ENCODE results near the gene PDLIM7.

Gene PDLIM7

GRCh38 chr5:177443144-177443983 lies 54.0 kb downstream of the PDLIM7 start:
- DNase-seq (ENCODE audit: low spot score): no peak

DNA sequence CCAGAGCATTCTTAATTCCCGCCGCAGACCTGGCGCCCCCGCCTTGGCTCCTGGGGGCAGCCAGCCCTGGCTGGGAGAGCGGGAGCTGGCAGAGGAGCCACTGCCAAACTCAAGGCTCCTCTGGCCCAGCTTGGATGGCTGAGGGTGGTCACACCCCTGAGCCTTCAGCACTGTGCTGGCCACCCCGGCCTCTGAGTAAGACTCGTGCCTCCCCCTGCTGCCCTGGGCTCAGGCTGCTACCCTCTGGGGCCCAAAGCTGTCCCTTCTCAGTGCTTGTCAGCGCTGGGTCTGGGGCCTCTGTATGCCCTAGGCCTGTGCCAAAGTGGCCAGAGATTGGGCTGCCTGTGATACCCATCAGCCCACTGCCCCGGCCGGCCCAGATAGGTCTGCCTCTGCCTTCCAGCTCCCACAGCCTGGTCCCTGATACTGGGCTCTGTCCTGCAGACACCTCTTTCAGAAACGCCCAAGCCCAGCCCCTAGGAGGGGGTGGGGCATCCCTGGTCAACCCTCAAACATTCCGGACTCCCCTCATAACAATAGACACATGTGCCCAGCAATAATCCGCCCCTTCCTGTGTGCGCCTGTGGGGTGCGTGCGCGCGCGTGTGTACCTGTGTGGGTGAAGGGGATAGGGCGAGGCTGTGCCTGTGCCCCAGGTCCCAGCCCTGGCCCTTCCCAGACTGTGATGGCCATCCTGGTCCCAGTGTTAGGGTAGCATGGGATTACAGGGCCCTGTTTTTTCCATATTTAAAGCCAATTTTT lies 55.2 kb downstream of the PDLIM7 start:
- DNase-seq (ENCODE audit: low spot score): no peak

DNA sequence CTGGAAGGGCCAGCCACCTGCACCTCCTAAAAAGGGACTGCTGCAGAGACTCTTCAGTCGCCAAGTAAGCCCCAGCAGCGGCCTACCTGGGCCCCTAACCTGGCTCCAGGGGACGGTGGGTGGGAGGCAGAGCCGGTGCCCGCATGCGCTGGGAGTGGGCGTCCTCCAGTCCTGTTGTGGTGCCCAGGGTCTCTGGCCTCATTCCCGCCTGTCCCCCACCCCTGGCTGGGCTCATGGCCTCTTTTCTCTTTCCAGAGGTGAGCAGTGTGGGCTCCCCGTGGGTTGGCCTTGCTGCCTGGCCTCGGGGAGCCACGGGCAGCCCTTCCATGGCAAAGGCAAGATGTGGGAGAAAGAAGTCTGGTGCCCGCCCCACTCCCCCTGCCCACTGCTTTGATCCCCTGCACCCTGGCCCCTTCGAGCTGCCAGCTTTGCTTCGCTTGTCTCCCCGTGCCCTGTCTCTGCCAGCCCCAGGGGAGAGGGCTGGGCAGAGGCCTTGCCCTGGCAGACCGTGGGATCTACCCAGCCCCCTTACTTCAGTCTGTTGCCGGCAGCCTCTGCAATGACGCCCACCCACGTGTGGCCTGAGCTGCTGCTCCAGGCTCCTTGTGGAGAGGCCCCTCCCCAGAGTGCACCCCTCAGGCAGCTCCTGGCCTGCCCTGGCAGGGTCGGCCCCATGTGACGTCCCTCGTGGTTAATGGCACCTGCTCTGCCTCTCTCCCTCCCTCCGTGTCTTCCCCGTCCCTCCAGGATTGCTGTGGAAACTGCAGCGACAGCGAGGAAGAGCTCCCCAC lies 56.2 kb downstream of the PDLIM7 start:
- DNase-seq (ENCODE audit: low spot score): no peak

- DNase-seq (ENCODE audit: low spot score): no peak
These were observed 57.0 kb downstream of the PDLIM7 start for GRCh38 chr5:177440211-177440989.

DNA sequence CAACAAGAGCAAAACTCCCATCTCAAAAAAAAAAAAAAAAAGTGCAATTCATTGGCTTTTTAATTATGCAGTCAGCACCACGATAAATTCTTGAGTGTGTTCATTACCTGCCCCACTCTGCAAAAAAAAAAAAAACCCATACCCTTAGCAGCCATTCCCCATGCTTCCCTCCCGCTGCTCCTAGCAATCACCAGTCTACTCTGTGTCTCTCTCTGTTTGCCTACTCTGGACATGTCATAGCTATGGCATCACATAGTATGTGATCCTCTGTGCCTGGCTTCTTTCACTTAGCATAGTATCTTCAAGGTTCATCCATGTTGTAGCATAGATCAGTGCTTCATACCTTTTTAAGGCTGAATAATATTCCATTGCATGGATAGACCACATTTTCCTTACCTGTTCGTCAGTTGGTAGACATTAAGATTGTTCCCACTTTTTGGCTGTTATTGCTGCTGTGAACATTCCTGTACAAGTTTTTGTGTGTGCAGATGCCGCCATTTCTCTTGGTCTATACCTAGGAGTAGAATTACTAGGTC lies 57.8 kb downstream of the PDLIM7 start:
- no peak for DNase-seq (ENCODE audit: low spot score)

GRCh38 chr5:177438468-177438867 lies 58.9 kb downstream of the PDLIM7 start:
- no peak for DNase-seq (ENCODE audit: low spot score)

DNA sequence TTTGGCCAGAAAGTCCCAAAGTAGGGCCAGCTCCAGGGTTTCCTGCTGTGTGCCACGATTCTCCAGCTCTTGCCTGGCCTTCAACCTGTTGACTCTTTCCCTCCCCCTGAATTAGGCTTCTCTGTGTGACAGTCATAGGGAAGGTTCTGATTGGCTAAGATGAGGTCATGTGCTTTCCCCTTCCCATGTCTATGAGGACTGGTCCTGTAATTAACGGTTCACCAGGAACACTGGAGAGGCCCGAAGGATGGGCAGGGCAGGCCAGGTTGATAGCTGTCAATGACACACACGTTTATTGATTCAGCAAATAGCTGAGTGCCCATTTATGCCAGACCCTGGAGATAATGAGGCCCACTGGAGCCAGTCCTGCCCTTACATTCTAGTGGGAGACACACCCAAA lies 59.8 kb downstream of the PDLIM7 start:
- no peak for DNase-seq (ENCODE audit: low spot score)

DNA sequence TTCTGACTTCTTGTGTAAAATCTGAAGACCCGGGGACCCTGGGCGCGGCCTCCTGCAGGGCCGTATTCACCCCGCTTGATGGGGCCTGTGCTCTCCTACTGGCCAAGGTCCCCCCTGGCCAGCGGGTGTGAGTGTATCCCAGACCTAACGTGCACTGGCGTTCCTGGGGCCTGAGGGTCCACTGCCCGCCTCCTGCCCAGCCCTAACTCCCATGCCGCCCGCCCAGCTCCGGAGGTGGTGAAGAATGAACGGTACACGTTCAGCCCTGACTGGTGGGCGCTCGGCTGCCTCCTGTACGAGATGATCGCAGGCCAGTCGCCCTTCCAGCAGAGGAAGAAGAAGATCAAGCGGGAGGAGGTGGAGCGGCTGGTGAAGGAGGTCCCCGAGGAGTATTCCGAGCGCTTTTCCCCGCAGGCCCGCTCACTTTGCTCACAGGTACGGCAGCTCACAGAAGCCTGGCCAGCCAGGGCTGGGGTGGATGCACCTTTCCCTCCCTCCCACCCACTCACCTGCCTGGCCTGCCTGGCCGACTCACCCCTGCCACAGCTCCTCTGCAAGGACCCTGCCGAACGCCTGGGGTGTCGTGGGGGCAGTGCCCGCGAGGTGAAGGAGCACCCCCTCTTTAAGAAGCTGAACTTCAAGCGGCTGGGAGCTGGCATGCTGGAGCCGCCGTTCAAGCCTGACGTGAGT lies 61.4 kb downstream of the PDLIM7 start:
- no peak for DNase-seq (ENCODE audit: low spot score)

GRCh38 chr5:177434942-177435738 lies 62.3 kb downstream of the PDLIM7 start:
- DNase-seq (ENCODE audit: low spot score): no peak

- no peak for DNase-seq (ENCODE audit: low spot score)
These were observed 63.0 kb downstream of the PDLIM7 start for GRCh38 chr5:177434437-177434836.

- DNase-seq (ENCODE audit: low spot score): no peak
These were observed 63.7 kb downstream of the PDLIM7 start for GRCh38 chr5:177433658-177434217.

Data from pons (tissue), 1 donor.